HG03095 (cell line): ENCODE results near the gene RYR1.

Source experiments
- ATAC-seq: cut with Tn5 transposase; IDR thresholded peaks from one replicate; pipeline ENCODE4 v1.9.1; 2021; ENCODE audit warnings: moderate library complexity; ENCODE audit not compliant: unreplicated experiment

The RYR1 gene

GRCh38 chr19:38433268-38433733 is at the start of gene RYR1:
Gene RYR1, plus strand, starts transcription at chr19:38433691. Its CDS starts 139 bp downstream, at chr19:38433830.
- ATAC-seq = no peak

GRCh38 chr19:38383743-38384142 is 49.7 kb upstream of the RYR1 start:
- ATAC-seq = no peak

GRCh38 chr19:38384209-38385027 is 49.1 kb upstream of the RYR1 start:
- no peak for ATAC-seq

GRCh38 chr19:38385057-38385803 is 48.3 kb upstream of the RYR1 start:
- no peak for ATAC-seq

GRCh38 chr19:38385804-38386257 is 47.7 kb upstream of the RYR1 start:
- ATAC-seq = no peak

GRCh38 chr19:38386300-38386970 is 47.1 kb upstream of the RYR1 start:
- no peak for ATAC-seq

- ATAC-seq = no peak
Observed at GRCh38 chr19:38386971-38387549, 46.4 kb upstream of the RYR1 start.

GRCh38 chr19:38387550-38388348 is 45.7 kb upstream of the RYR1 start, which contains the start of gene GGN:
Gene GGN, minus strand, starts transcription at chr19:38388034. Its CDS starts 773 bp downstream, at chr19:38387261.
- no peak for ATAC-seq

- no peak for ATAC-seq
Observed at GRCh38 chr19:38388349-38389100, 45.0 kb upstream of the RYR1 start, which contains the start of gene SPRED3. Gene SPRED3, plus strand, starts transcription at chr19:38388697. Its CDS starts 1,606 bp downstream, at chr19:38390303.

GRCh38 chr19:38389101-38389925 is 44.2 kb upstream of the RYR1 start:
- no peak for ATAC-seq

- no peak for ATAC-seq
Observed at GRCh38 chr19:38389957-38390924, 43.2 kb upstream of the RYR1 start.

- no peak for ATAC-seq
Observed at GRCh38 chr19:38391911-38392464, 41.5 kb upstream of the RYR1 start.

GRCh38 chr19:38392707-38393308 is 40.7 kb upstream of the RYR1 start:
- no peak for ATAC-seq

GRCh38 chr19:38394488-38394887 is 39.0 kb upstream of the RYR1 start:
- no peak for ATAC-seq

- ATAC-seq = no peak
Observed at GRCh38 chr19:38395381-38396114, 37.9 kb upstream of the RYR1 start.

GRCh38 chr19:38399081-38399480 is 34.4 kb upstream of the RYR1 start:
- ATAC-seq = no peak
